ENCODE measurements around the gene TBC1D22B.
A peak's percentile ranks its signal among the peaks of the same experiment; 100 is the strongest.

The TBC1D22B gene

GRCh38 chr6:37376078-37376743 is 118.6 kb downstream of the TBC1D22B start:
- FAIRE-seq: no peak
- DNase-seq (ENCODE audit: insufficient read length, low spot score): no peak

DNA sequence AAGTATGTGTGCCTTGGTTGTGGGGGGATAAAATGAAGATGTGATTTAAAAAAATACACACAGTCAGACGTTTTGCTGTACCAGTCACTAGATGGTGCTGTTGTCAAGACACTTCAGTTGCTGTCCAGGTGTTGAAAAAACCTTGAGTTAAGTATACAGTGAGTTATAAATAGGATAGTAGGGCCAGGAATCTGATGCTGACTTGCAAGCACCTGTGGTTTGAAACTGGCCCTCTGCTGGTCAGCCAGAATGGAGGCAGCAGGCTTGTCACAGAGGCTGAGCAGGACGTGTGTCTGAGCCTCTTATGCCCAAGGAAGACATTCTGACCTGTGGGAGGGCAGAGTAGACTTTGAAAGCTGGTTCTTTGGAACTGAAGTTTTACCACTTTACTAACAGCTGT is 124.0 kb downstream of the TBC1D22B start:
- peak; percentile 22 for DNase-seq (ENCODE audit: insufficient read length, low spot score)
- FAIRE-seq: peak; percentile 42
